Loucy (cell line): ENCODE data around the gene PATL2.
"Not testable (repeated sequence)": the region's sequence is repeated elsewhere in the genome, so short reads cannot be mapped to it uniquely, and the experiment has no call there.

Experiments
- EZH2phosphoT487 ChIP-seq: fragments of 200-600 bp; IDR thresholded peaks from 2 replicates; pipeline ENCODE4 v1.6.1; 2018; ENCODE audit warnings: antibody characterized with exemption, mild to moderate bottlenecking, moderate library complexity, borderline replicate concordance
- TF ChIP-seq, protein P1 (sequence below): fragments of 200-600 bp; sonication (generic); conservative IDR thresholded peaks from 2 replicates; pipeline ENCODE4 v1.5.1; 2014; ENCODE audit warnings: mild to moderate bottlenecking, antibody characterized with exemption, low read length

DNA sequence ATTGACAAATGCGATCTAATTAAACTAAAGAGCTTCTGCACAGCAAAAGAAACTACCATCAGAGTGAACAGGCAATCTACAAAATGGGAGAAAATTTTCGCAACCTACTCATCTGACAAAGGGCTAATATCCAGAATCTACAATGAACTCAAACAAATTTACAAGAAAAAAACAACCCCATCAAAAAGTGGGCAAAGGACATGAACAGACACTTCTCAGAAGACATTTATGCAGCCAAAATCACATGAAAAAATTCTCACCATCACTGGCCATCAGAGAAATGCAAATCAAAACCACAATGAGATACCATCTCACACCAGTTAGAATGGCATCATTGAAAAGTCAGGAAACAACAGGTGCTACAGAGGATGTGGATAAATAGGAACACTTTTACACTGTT lies 32.3 kb upstream of the PATL2 start:
- TF ChIP-seq, protein P1, sequence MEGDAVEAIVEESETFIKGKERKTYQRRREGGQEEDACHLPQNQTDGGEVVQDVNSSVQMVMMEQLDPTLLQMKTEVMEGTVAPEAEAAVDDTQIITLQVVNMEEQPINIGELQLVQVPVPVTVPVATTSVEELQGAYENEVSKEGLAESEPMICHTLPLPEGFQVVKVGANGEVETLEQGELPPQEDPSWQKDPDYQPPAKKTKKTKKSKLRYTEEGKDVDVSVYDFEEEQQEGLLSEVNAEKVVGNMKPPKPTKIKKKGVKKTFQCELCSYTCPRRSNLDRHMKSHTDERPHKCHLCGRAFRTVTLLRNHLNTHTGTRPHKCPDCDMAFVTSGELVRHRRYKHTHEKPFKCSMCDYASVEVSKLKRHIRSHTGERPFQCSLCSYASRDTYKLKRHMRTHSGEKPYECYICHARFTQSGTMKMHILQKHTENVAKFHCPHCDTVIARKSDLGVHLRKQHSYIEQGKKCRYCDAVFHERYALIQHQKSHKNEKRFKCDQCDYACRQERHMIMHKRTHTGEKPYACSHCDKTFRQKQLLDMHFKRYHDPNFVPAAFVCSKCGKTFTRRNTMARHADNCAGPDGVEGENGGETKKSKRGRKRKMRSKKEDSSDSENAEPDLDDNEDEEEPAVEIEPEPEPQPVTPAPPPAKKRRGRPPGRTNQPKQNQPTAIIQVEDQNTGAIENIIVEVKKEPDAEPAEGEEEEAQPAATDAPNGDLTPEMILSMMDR, result not testable (repeated sequence)
- not testable (repeated sequence) for TF ChIP-seq EZH2phosphoT487
